Naive thymus-derived CD4-positive, alpha-beta T cell (primary cell): ENCODE measurements around the gene RHBDD1. TPM values are rescaled to one million over a fixed set of nuclear protein-coding genes. Genes with fewer than 3 reads are reported as not detected.

ENCODE experiments used
- ATAC-seq: fragments of 150-1000 bp; cut with Tn5 transposase; 2 replicates; pipeline ENCODE4 v1.10.0; 2021; ENCODE audit warnings: mild to moderate bottlenecking, moderate library complexity
- CTCF ChIA-PET: fragments of 350-600 bp; sonication (Branson Sonifier 250); formaldehyde crosslinking; loops from one replicate; lab custom pipeline; 2021; ENCODE audit warnings: antibody characterized with exemption; lab: Charles Lee
- POLR2A ChIA-PET: fragments of 350-600 bp; sonication (Branson Sonifier 250); formaldehyde crosslinking; loops from one replicate; lab custom pipeline; 2021; ENCODE audit warnings: antibody characterized with exemption, inconsistent platforms; lab: Charles Lee
- DNase-seq, 9 donors: peaks; one replicate each; pipeline versions ENCODE4 v3.0.0 to v3.0.0-alpha.2; 2020 to 2022; ENCODE audit warnings: mixed read lengths in 1 of 9
- H3K27ac ChIP-seq: one replicate; pipeline ENCODE4 v1.7.0; 2013; ENCODE audit warnings: mild to moderate bottlenecking, low read depth, low read length, moderate library complexity
- H3K27me3 ChIP-seq, 2 donors: one replicate each; pipeline ENCODE4 v1.7.0; 2013; ENCODE audit warnings: low read length in 2 of 2, mild to moderate bottlenecking in 2 of 2, moderate library complexity in 2 of 2; ENCODE audit not compliant: control insufficient read depth in 2 of 2, insufficient read depth in 2 of 2
- H3K36me3 ChIP-seq, 3 experiments: 1 replicate in 2 of 3; 2 replicates in 1 of 3; pipeline ENCODE4 v1.7.0; 2013; ENCODE audit warnings: low read length in 3 of 3, mild to moderate bottlenecking in 3 of 3, moderate library complexity in 1 of 3; ENCODE audit not compliant: insufficient read depth in 3 of 3, control insufficient read depth in 2 of 3
- H3K4me1 ChIP-seq, 2 donors: one replicate each; pipeline ENCODE4 v1.7.0; 2013; ENCODE audit warnings: low read length in 2 of 2, mild to moderate bottlenecking in 2 of 2, moderate library complexity in 1 of 2; ENCODE audit not compliant: control insufficient read depth in 2 of 2, insufficient read depth in 2 of 2
- H3K4me3 ChIP-seq: 2 replicates; pipeline ENCODE4 v1.7.0; 2013; ENCODE audit warnings: mild to moderate bottlenecking, low read length
- H3K9me3 ChIP-seq, 3 experiments: 1 replicate in 2 of 3; 2 replicates in 1 of 3; pipeline ENCODE4 v1.7.0; 2013; ENCODE audit warnings: low read length in 3 of 3; ENCODE audit not compliant: control insufficient read depth in 2 of 3
- H3K27ac Mint-ChIP-seq, 9 donors: one replicate each; pipeline ENCODE4 v1.8.0; 2020 to 2022; ENCODE audit warnings: mixed read lengths in 9 of 9, mild to moderate bottlenecking in 8 of 9, moderate library complexity in 5 of 9, inconsistent platforms in 2 of 9
- H3K27me3 Mint-ChIP-seq, 5 donors: one replicate each; pipeline ENCODE4 v1.8.0; 2021 to 2022; ENCODE audit warnings: mixed read lengths in 5 of 5, mild to moderate bottlenecking in 1 of 5
- H3K36me3 Mint-ChIP-seq, 5 donors: one replicate each; pipeline ENCODE4 v1.8.0; 2020 to 2022; ENCODE audit warnings: mixed read lengths in 5 of 5, mild to moderate bottlenecking in 3 of 5, inconsistent platforms in 1 of 5
- H3K4me1 Mint-ChIP-seq, 7 donors: one replicate each; pipeline ENCODE4 v1.8.0; 2020 to 2022; ENCODE audit warnings: mixed read lengths in 7 of 7, mild to moderate bottlenecking in 3 of 7, inconsistent platforms in 1 of 7
- H3K4me3 Mint-ChIP-seq, 10 donors: one replicate each; pipeline ENCODE4 v1.8.0; 2020 to 2022; ENCODE audit warnings: mild to moderate bottlenecking in 10 of 10, mixed read lengths in 10 of 10, moderate library complexity in 6 of 10, inconsistent platforms in 2 of 10
- H3K9me3 Mint-ChIP-seq, 11 donors: one replicate each; pipeline ENCODE4 v1.8.0; 2020 to 2022; ENCODE audit warnings: mixed read lengths in 11 of 11, mild to moderate bottlenecking in 4 of 11, inconsistent platforms in 1 of 11, moderate library complexity in 1 of 11
- intact Hi-C, 2 donors: fragments of 100-400 bp; cut with micrococcal nuclease; formaldehyde crosslinking; loops; one replicate each; pipeline ENCODE4 v1.15.1; 2023
- polyA plus RNA-seq, 2 donors: library from polyadenylated mRNA; unstranded; fragments of 300-500 nt; fragmentation: Illumina TruSeq; gene quantifications; one replicate each; pipeline ENCODE4 v1.2.3, GENCODE V29; 2021
- total RNA-seq, 6 experiments: library from RNA in 5 of 6; stranded (reverse) in 5 of 6; gene quantifications; 1 replicate in 5 of 6; 2 replicates in 1 of 6; pipeline ENCODE4 v1.2.3 and lab custom pipeline; 2021 to 2026

RHBDD1 gene
- total and polyA plus RNA-seq, 7 experiments from 2014 or later: 21.2 to 70.8 (median 48.3) TPM

DNA sequence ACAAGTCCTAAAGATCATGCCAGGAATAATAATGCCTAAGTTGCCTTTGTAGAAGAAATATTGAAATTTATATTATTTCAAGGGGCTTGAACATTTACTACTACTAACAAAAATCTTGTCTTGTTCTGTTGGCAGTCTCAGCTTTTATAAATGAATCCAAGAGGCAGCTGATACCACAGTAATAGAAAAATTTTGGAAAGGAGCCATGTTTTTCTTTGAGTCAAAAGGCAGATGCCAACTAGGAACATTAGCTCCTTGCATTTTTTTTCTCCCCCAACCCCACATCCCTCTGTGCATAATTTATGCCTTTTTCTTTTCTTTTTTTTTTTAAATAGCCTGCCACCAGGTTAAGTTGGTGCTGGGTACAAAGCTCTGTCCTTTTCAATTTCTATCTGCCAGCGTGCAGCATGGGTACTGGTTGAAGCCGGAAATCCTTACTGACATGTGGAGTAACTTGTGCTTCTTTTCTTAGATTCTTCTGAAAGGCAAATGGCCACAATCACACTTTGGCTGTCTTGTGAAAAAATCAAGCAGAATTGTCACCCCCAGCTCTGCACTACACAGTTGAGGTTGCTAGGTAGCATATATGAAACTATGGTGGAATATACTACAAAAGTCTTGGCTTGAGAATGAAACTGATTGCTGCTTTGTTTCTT is 98.8 kb downstream of the RHBDD1 start:
- peaks cover 0 to 4% (median 0%) of the 10 kb centered on the region in 7 donors for H3K4me1 Mint-ChIP-seq
- intact Hi-C loops: no loop called here
- no peak overlapping the region for H3K27ac Mint-ChIP-seq
- no peak for DNase-seq
- ChIA-PET CTCF (interaction anchor here (0.7 kb wide), 2 partner anchors 28 to 265 kb away, joined by 4 to 6 read pairs; no protein-coding TSS in a partner anchor), POLR2A (no interaction called here)
- Histone ChIP-seq H3K9me3 (no peaks in the 10 kb centered on the region), H3K4me3 (no peak overlapping the region), H3K27ac (no peak overlapping the region), H3K36me3 (no peaks in the 10 kb centered on the region), H3K4me1 (no peaks in the 10 kb centered on the region), H3K27me3 (no peaks in the 10 kb centered on the region)
- ATAC-seq: no peak
- H3K36me3 Mint-ChIP-seq: peaks cover 4 to 57% (median 38%) of the 10 kb centered on the region in 5 donors
- no peak overlapping the region for H3K4me3 Mint-ChIP-seq
- H3K9me3 Mint-ChIP-seq: peaks cover 0 to 4% (median 0%) of the 10 kb centered on the region in 11 donors
- H3K27me3 Mint-ChIP-seq: no peaks in the 10 kb centered on the region

- no peak overlapping the region for H3K4me3 Mint-ChIP-seq
- peaks cover 0 to 4% (median 0%) of the 10 kb centered on the region in 7 donors for H3K4me1 Mint-ChIP-seq
- no peak overlapping the region for H3K27ac ChIP-seq
- H3K27ac Mint-ChIP-seq: no peak overlapping the region
- H3K9me3 ChIP-seq: no peaks in the 10 kb centered on the region
- peaks cover 3 to 26% (median 14%) of the 10 kb centered on the region in 11 donors for H3K9me3 Mint-ChIP-seq
- ChIA-PET CTCF (no interaction called here), POLR2A (no interaction called here)
- DNase-seq (no peak), ATAC-seq (no peak)
- peaks cover 0 to 3% (median 0%) of the 10 kb centered on the region in 3 experiments for H3K36me3 ChIP-seq
- intact Hi-C loops: no loop called here
- H3K4me3 ChIP-seq: no peak overlapping the region
- peaks cover 10 to 50% (median 40%) of the 10 kb centered on the region in 5 donors for H3K36me3 Mint-ChIP-seq
- H3K27me3 Mint-ChIP-seq: no peaks in the 10 kb centered on the region
- no peaks in the 10 kb centered on the region for H3K27me3 ChIP-seq
- H3K4me1 ChIP-seq: no peaks in the 10 kb centered on the region
Observed at GRCh38 chr2:226943862-226944620, 108.2 kb downstream of the RHBDD1 start.

DNA sequence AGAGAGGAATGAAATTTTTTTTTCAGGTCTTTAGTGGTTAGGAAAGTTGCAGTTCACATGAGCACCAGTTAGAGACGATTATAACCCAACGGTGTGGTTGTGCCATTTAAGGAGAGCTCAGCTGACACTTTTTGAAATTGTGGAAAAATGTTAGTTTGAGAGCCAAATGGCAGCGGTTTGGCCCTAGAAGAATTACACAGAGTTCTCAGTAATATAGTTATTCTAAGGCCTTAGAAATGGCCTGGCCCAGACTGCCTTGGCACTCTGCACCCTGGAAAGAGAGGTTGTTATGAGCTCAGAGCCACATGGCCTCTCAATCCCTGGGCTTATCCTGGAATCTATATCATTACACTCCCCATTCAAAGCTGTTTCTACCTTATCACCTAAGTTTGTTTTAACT is 117.4 kb downstream of the RHBDD1 start:
- Histone ChIP-seq H3K27me3 (no peaks in the 10 kb centered on the region), H3K4me3 (no peak overlapping the region), H3K36me3 (no peaks in the 10 kb centered on the region), H3K9me3 (no peaks in the 10 kb centered on the region), H3K27ac (no peak overlapping the region), H3K4me1 (peaks cover 0 to 8% of the 10 kb centered on the region in 2 donors)
- H3K27ac Mint-ChIP-seq: peak overlapping the region in 1 of 9 donors; percentile 24
- H3K4me1 Mint-ChIP-seq: peaks cover 6 to 41% (median 28%) of the 10 kb centered on the region in 7 donors
- ChIA-PET POLR2A (no interaction called here), CTCF (interaction anchor here (0.6 kb wide), 2 partner anchors 445 to 705 kb away, joined by 3 to 4 read pairs; no protein-coding TSS in a partner anchor)
- intact Hi-C loops: no loop called here
- no peak for DNase-seq
- peaks cover 2 to 35% (median 11%) of the 10 kb centered on the region in 11 donors for H3K9me3 Mint-ChIP-seq
- H3K36me3 Mint-ChIP-seq: peaks cover 20 to 69% (median 48%) of the 10 kb centered on the region in 5 donors
- ATAC-seq: no peak
- no peaks in the 10 kb centered on the region for H3K27me3 Mint-ChIP-seq
- H3K4me3 Mint-ChIP-seq: peak overlapping the region in 6 of 10 donors; percentile 3 to 60 (median 46)

DNA sequence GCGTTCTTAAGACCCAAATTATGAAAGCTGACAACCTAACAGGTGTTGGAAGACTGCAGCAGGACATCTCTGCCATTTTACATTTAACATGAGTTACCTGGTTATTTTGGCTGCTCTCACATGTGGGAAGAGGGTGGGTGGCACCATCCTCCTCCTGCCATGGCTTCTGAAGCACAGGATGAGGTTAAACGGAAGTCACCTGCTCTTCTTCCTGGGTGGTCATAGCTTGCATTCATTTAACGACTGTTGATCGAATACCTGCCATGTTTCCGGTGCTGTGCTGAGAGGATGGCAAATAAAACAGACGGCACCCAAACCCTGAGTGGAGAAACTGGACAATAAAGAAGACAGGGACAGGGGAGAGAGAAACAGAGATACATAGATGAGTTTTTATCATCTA is 118.0 kb downstream of the RHBDD1 start:
- DNase-seq (peak in 3 of 9 donors; percentile 8 to 16 (median 13)), ATAC-seq (no peak)
- H3K4me3 Mint-ChIP-seq: peak overlapping the region in 9 of 10 donors; percentile 10 to 64 (median 41)
- peaks cover 20 to 71% (median 55%) of the 10 kb centered on the region in 5 donors for H3K36me3 Mint-ChIP-seq
- intact Hi-C loops: no loop called here
- no peaks in the 10 kb centered on the region for H3K27me3 Mint-ChIP-seq
- CTCF ChIA-PET: interaction anchor here (0.6 kb wide), 1 partner anchor 704 kb away, joined by 3 read pairs; no protein-coding TSS in a partner anchor
- Histone ChIP-seq H3K4me3 (no peak overlapping the region), H3K36me3 (no peaks in the 10 kb centered on the region), H3K27ac (no peak overlapping the region), H3K27me3 (no peaks in the 10 kb centered on the region), H3K9me3 (no peaks in the 10 kb centered on the region), H3K4me1 (peaks cover 0 to 8% of the 10 kb centered on the region in 2 donors)
- POLR2A ChIA-PET: no interaction called here
- H3K27ac Mint-ChIP-seq: peak overlapping the region in 2 of 9 donors; percentile 24 to 41
- peaks cover 3 to 41% (median 14%) of the 10 kb centered on the region in 11 donors for H3K9me3 Mint-ChIP-seq
- H3K4me1 Mint-ChIP-seq: peaks cover 6 to 41% (median 28%) of the 10 kb centered on the region in 7 donors

GRCh38 chr2:226956659-226957058 is 120.8 kb downstream of the RHBDD1 start:
- Mint-ChIP-seq H3K4me3 (no peak overlapping the region), H3K36me3 (peaks cover 16 to 69% (median 64%) of the 10 kb centered on the region in 5 donors), H3K9me3 (peaks cover 7 to 52% (median 18%) of the 10 kb centered on the region in 11 donors), H3K27me3 (no peaks in the 10 kb centered on the region), H3K27ac (no peak overlapping the region), H3K4me1 (peaks cover 5 to 22% (median 20%) of the 10 kb centered on the region in 7 donors)
- no peaks in the 10 kb centered on the region for H3K36me3 ChIP-seq
- DNase-seq (no peak), ATAC-seq (no peak)
- intact Hi-C loops: no loop called here
- H3K4me1 ChIP-seq: peaks cover 0 to 8% of the 10 kb centered on the region in 2 donors
- POLR2A ChIA-PET: no interaction called here
- H3K27ac ChIP-seq: no peak overlapping the region
- no peaks in the 10 kb centered on the region for H3K9me3 ChIP-seq
- H3K27me3 ChIP-seq: no peaks in the 10 kb centered on the region
- H3K4me3 ChIP-seq: no peak overlapping the region
- CTCF ChIA-PET: no interaction called here

DNA sequence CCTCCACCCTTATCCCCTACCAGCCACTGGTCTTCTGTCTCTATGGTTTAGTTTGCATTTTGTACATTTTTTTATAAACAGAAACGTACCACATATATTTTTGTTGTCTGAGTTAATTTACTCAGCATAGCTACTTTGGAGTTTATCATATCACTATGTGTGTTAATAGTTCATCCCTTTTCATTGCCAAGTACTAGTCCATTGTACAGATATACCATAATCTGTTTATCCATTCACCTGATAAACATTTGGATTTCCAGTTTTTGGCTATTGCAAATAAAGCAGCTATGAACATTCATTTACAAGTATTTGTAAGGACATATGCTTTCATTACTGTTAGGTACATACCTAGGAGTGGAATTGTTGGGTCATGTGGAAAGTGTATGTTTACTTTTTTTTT is 123.6 kb downstream of the RHBDD1 start:
- no peaks in the 10 kb centered on the region for H3K27me3 ChIP-seq
- no peak overlapping the region for H3K4me3 ChIP-seq
- POLR2A ChIA-PET: no interaction called here
- CTCF ChIA-PET: interaction anchor here (0.5 kb wide), 1 partner anchor 1057 kb away, joined by 3 read pairs; no protein-coding TSS in a partner anchor
- H3K27ac ChIP-seq: no peak overlapping the region
- ATAC-seq (no peak), DNase-seq (no peak)
- Mint-ChIP-seq H3K4me3 (no peak overlapping the region), H3K36me3 (peaks cover 12 to 63% (median 62%) of the 10 kb centered on the region in 5 donors), H3K4me1 (no peaks in the 10 kb centered on the region), H3K27me3 (no peaks in the 10 kb centered on the region), H3K27ac (no peak overlapping the region), H3K9me3 (peaks cover 7 to 45% (median 15%) of the 10 kb centered on the region in 11 donors)
- intact Hi-C loops: no loop called here
- H3K9me3 ChIP-seq: no peaks in the 10 kb centered on the region
- H3K4me1 ChIP-seq: no peaks in the 10 kb centered on the region
- H3K36me3 ChIP-seq: no peaks in the 10 kb centered on the region
